COLO668 (cell line): Measurements from ENCODE around the gene TBRG4.
"Not testable (repeated sequence)": the region's sequence is repeated elsewhere in the genome, so short reads cannot be mapped to it uniquely, and the experiment has no call there.

Experiments
- DNase-seq: peaks from one replicate; lab custom pipeline; 2025; ENCODE audit not compliant: unreplicated experiment; lab: John Stamatoyannopoulos, UW

The TBRG4 gene

DNA sequence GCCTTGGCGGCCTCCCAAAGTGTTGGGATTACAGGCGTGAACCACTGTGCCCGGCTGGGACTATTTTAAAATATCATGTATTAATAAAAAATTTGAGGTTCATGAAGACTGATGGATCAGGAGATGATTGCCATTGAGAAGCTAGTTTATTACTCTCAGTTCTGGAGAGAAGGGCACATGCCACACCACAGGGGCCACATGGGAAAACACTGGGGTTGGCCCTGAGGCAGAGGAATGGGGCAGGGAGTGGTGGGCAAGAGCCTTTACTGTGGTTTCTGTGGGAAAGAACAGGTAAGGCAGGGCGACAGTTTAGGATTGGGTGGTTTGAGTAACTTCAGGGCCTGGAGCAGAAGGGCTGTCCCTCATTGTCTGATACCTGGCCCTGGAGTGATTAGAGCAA, 6.8 kb upstream of the TBRG4 start:
- no peak for DNase-seq

DNA sequence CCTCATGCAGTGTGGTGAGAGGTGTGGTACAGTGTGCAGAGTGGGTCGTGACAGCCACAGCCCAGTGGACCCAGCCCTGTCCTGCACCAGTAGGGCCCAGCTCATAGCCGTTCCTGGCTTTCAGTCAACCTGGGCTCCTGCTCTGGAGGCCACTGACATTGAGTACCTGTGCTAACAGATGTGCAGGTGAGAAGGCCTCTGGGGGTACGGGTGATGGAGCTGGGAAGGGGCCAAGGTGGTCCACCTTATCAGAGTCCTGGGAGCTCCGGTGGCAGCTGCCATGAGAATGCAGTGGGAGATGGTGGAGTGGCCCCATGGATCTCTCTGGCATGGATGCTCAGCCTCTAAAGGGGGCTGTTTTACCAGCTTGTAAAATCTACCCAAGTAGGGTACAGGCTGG, 6.1 kb upstream of the TBRG4 start:
- no peak for DNase-seq

DNA sequence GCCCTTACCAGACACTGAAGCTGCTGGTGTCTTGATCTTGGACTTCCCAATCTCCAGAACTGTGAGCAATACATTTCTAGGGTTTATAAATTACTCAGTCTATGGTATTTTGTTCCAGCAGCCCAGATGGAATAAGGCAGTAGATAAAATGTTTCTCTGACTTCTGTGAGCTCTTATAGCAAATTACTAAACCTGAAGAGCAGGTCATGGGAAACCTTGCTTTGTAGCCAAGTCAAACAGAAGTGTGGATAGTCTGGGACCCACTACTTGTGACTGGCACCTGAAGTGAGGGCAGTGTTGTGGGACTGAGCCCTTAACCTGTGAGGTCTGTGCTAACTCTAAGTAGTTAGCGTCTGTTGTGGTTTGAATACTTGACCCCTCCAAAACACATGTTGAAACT, 4.6 kb upstream of the TBRG4 start:
- no peak for DNase-seq

DNA sequence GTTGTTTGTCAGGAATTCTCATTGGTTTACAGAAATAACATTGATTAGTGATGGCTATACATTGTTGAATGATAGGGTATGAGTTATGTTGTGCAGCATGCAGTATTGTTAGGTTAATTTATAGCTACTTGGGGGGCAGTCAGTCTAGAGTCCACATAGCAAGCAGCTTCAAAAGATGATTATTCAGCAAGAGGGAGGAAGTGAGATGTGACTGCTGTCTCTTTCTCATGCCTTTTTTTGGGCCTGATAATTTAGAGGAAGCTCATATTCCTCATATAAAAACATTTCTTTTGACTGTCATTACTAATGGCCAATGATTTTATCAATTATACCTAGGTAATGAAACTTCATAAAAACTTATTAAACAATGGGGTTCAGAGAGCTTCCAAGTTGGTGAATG, 3.4 kb upstream of the TBRG4 start:
- DNase-seq, result no peak

DNA sequence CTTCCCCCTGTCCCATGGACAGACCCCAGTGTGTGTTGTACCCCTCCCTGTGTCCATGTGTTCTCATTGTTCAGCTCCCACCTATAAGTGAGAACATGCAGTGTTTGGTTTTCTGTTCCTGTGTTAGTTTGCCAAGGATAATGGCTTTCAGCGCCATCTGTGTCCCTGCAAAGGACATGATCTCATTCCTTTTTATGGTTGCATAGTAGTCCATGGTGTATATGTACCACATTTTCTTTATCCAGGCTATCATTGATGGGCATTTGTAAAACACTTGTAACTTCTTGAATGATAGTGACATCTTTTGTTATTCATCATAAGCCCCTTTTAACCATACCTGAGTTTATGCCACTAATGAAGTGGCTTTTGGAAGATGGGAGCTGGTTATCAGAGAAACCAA, 2.8 kb upstream of the TBRG4 start:
- not testable (repeated sequence) for DNase-seq

DNA sequence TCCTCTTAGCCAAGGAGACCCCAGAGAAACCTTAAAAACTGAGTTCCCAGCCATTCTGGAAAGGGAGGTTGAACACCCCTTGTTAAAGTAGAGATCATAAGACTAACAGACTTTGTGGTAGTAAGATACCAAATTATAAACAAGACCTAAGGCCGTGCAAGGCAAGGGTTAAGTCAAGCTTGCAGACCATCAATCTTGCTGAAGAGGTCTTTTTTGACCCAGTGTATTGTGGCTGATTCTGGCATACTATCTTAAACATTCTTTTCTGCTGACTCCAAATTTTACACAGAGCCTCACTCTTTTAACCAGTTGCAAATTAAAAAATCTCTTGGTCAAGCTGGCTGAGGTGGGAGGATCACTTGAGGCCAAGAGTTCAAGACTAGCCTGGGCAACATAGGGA, 1.2 kb upstream of the TBRG4 start:
- DNase-seq, result no peak

DNA sequence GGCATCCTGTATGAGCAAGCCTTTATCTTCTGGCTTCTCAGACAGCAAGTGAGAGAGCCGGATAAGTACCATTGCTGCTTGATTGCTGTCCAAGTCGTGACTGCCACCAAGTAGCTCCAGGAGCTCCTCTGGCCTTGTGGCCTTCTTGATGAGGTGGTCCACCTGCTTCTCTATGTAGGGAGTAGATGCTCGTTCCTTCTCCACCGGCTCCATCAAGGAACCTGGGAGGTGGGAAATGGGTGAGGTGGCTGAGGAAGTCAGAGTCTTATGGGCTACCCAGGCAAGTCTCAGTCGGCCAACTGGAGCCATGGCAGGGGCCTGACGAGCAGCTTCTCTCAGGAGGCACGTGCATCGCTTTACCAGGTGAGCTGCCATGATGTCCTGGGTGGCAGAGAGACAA, 2.6 kb downstream of the TBRG4 start:
- no peak for DNase-seq

DNA sequence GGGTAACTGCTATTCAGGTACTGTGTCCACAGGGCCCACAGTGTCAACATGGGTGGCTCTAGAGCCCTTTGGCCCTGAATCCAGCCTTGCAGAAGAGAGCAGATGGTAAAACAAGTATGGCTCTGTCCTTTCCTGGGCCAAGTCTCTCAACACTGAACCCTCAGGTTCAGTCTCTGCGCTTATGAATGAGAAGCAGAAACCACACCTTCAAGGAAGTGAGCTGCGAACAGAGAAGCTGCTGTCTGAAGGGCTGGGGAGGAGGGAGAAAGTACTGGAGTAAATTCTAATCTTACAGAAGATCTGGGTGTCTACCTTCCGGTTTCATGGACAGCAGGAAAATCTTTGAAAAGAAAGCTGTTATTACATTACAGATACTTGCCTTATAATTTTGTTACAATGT, 4.1 kb downstream of the TBRG4 start:
- no peak for DNase-seq

DNA sequence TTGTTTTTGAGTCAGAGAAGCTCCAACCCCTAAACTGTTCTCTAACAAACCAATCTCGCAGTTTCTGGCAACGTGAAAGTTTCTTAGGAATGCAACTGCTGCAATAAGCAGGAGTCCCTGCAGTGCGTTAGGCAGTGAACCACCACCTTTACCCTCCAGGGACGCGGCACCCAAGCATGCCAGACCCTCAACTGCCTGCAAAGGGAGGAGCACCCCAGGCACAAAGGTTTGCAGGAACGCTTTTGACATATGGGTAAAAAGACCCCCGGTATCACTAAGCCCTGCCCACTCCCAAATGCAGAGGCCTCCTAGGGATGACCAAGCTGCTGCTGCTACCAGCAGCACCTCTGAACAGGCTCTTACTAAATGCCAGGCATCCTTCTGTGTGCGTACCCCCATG, 4.7 kb downstream of the TBRG4 start:
- DNase-seq, result no peak

DNA sequence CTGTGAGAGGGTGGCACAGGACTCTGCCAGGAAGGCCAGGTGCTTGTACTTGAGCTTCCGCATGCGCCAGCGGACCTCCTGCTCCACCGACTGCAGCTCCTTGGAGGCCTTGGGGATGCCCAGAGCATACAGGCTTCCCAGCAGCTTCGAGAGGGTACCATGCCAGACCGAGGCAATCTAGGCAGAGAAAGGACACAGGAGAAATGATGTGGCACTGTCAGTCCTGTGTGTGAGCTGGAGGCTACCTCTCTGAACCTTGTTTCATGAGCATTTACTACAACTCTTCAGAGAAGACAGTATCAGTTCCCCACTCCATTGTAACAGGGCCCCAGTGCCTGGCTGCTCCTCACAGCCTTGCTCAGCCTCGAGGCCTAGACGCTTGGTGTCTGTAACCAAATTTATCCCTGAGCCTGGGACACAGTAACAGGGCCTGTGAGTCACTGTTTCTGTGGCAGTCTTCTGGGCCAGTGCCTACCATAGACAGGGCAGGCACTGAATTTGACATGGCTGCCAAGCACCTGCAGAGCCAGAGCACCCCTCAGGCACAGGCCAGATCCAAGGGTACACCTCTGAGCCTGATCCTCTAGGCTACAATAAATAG, 5.8 kb downstream of the TBRG4 start:
- no peak for DNase-seq

DNA sequence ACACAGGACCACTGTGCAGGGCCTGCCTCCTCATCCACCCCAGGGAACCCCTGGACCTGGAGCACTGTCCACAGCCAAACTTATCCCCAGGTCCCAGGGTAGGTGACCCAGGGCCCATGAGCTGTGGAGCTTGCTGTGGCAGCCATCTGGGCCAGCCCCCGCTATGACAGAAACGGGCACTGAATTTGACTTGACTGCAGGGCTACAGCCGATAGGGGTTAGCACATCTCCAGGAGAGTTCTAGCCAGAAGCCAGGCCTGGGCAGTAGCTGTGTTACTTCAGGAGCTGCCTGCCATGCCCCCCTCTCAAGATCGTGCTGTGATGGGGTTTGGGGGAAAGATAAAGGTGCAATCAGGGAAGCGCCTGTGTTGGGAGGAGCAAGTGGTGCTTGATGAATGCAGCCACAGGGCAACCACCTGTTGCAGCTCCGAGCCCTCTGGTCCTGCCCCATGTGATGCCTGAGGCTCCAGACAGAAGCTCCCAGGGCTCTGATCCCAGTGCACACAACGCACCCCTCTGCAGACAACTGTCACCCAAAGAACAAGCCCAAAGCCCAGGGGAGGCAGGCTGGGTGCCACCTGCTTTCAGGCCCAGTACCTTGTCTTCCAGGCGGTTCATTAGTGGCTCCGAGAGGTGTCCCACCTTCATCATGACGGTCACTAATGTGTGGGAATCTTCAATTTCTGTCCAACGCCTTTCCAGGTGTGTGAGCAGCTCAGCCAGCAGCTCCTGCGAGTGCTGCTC, 6.5 kb downstream of the TBRG4 start:
- DNase-seq, result no peak

DNA sequence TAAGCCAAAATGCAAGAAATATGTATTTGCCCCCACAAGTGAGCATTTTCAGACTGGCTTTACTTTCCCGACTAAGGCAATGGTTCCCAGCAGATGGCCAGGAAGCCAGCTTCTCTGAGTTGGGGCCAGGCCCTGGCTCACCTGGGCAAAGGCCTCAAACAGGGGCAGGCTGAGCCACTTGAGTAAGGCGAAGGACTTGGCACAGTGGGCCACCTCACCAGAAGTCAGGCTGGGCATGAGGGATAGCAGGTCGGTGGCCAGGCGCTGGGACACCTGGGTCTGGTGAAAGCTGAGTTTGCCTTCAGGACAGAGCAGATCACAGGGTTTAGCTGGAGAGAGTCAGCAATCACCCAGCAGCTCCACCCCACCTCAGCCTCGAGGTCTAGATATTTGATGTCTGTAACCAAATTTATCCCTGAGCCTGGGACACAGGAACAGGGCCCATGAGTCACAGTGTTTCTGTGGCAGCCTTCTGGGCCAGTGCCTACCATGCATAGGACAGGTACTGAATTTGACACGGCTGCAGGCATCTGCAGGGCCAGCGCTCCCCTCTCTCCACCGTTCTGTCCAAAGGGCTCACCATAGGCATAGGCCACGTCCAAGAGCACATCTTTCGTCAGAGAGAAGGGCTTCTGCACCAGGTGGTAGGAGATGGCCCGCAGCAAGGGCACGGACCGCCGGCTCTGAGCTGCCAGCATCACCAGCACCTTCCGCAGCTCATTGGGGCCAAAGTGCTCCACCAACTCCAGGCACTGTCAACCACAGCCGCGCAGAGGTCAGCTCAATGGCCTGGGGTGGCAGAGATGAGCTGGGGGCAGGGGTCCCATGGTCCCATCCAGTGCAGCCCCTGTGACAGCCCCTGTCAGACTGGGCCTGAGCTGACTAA, 7.3 kb downstream of the TBRG4 start:
- no peak for DNase-seq

DNA sequence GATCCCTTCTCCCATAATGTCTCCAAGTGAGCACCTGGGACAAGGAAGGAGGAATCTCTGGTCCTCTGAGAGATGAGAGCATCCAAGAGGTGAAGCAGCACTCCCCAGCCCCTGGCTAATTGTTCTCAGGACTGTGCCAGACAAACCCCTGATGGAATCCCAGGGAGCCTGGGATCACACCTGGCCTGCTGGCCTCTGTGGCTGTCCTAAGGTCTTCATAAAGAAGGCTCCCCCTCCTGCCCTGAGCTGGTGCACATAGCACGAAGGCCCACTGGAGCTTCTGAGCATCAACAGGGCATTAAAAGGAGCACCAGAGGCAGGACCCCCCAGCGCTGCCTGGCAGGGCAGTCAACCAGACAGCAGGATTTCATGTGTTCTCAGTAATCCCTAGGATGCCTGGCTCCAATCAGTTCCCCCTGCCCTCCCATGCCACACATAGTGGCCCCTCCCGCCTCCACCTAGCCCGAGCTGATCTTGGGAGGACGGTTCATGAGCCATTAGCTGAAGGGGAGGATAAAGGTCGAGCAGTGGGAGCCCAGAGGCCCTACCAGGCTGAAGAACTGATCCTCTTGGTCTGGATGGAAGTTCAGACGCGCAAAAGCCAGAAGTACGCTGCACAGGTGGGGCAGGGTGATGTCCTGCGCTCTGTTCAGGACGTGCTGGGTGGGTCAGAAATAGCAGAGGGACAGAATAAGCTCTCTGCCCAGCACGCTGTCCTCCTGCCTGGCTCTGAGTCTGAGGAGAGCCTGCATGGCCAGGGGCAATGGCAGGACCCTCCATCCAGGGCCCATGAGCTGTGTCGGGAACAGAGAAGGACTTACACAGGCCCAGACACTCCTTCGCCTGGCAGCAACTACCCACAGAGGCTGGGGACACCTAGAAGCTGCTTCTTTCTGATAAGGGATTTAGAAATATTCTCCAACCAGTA, 8.4 kb downstream of the TBRG4 start:
- DNase-seq, result no peak

DNA sequence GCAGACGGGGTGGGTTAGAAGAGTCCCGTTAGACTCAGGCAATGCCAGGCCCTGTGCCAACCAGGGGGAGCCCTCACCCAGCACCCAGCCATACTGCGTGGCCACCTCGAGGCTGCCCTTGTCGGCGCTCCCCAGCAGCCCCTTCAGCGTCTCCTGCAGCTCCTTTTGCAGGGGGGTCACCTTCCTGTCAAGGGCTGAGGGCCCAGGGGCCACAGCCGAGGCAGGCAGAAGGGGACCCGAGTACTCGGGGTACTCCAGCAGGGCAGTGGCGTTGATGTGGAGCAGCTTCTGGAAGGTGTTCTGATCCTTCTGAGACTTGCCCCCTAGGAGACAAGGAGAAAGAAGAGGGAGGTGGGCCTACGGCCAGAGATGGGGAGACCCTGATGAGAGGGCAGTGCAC, 9.7 kb downstream of the TBRG4 start:
- DNase-seq, result no peak

DNA sequence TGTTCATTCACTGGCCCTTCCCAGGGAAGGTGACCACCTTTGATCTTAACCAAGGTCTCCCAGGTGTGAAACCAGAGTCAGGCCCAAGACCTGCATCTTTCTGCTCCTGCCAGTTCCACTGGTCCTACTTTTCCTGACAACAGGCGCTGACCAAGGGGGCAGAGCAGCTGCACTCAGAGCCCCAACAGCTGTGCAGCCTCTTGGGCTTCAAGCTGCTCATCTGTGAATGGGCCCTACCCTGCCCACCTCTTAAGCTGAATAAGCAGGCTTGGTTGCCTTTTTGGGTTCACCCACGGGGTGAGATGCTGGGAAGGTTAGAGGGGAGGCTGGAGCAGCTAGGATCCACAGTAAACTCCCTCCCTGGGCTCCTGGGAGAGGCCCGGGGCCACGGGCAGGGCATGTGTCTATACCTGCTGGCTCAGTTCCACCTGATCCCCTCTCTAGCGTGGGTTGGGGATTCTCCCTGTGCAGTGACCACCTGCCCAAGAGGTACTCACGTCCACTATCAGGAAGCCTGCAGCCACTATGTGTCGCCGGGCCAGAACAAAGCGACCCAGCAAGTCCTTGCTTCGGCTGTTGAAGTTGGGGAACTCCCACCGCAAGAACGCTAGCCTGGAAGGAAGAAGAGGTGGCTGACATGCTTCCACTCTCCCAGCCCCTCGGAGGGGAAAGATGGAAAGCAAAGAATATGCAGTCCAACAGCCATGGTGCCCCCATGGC, 10.6 kb downstream of the TBRG4 start:
- no peak for DNase-seq

DNA sequence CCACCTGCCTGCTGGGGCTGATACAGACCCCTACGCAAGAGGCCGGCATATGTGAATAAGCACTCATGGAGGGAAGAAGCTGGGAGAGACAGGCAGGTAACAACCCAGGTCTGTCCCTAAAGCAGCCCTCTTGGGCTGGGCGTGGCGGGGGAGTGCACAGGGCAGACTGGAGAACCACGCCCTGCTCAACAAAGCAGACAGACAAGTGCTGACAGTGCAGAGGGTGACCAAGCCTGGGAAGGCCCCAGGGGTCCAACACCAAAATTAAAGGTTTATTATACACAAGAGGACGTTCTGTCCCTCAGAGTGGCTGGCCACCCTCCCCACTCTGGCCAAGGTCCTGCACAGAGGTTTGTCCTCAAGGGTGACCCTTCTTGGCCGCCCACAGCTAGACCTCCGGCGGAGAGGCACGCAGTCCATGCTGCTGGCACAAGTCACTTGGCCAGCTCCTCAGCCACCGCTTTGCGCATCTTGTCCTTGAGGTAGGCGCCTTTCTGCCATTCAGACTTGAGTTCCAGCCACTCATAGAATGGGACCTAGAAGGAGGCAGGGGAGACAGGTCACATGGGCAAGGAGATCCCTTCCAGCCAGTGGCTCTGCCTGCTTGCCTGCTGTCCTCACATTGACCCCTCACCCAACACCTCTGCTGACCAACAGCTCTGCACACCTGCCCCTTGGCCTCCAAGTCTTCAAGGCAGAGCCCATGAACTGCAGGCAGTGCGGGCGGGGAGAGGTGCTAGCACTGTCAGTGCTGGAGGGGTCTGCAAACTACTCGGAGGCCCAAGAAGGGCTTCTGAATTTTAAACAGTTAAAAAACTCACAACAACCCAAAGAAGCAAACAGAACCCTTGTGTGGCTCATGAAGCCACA, 11.4 kb downstream of the TBRG4 start:
- no peak for DNase-seq

DNA sequence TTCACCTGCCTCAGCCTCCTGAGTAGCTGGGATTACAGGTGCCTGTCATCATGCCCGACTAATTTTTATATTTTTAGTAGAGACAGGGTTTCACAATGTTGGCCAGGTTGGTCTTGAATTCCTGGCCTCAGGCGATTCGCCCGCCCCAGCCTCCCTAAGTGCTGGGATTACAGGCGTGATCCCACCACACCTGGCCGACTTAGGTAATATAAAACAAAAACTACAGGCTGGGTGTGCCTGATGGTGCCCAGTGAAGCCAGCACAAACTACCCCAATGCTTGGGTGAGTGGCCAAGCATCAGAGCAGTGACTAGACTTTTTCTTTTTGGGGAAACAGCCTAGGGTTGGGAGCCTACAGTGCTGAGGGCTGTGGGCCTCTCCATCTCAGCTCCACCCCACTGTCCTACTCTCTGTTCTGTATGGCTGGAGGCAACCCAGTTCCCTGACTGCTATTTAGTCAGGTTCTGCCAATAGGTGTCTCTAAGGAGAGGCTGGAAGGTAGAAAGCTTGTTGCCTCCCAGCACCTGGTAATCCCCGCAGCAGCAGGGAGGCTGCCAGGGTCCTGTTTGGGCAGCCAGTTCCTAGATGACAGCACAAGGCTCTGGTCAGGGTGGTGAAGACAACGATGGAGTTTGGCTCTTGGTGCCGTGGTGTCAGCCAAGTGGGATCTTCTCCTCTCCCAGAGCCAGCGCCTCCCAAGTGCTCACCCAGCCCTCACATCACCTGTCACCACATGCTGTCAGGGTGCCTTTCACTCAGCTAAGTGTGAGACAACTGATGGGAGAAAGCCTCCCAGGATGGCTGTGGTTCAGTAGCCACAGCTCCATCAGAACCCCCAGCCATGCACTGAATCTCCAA, 12.3 kb downstream of the TBRG4 start:
- DNase-seq, result no peak

DNA sequence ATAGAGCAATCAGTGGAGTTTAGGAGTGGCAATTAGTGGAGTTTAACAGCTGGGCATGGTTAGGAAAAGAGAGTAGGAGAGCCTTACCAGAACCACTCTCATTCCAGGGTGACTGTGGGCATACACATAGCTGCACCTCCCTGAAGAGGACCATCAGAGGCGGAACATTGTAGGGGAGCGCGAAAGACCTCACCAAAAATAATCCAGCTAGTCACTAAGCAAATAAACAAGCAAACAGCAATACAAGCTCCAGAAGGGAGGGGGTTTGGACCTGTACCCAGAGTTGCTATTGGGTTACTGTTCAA, 18.6 kb downstream of the TBRG4 start:
- no peak for DNase-seq
